Omental fat pad (tissue), 4 donors: ENCODE data around the gene FGFR2. TPM values are rescaled to one million over a fixed set of nuclear protein-coding genes. Genes with fewer than 3 reads are reported as not detected.

Source experiments
- ATAC-seq: fragments of 150-250 bp; one replicate; pipeline ENCODE4 v1.9.1; 2016; ENCODE audit warnings: mild to moderate bottlenecking, moderate library complexity; ENCODE audit not compliant: low FRiP score
- DNase-seq: peaks from one replicate; pipeline ENCODE4 v3.0.0-alpha.2; 2019; ENCODE audit warnings: low spot score
- total RNA-seq, 4 donors: library from RNA; depleted of rRNA; stranded (reverse); fragments of >200 nt; gene quantifications; one replicate each; pipeline ENCODE4 v1.1.0, GENCODE V29; 2016
- TF ChIP-seq, protein P1 (sequence below), 3 donors: fragments of 450-650 bp; IDR thresholded peaks; one replicate each; pipeline ENCODE4 v1.5.1; 2016 to 2017; ENCODE audit warnings: antibody characterized with exemption in 3 of 3, mild to moderate bottlenecking in 3 of 3, moderate library complexity in 2 of 3

The FGFR2 gene
- 1 to 10 TPM; 2.0 to 8.4 (median 2.4) TPM for total RNA-seq

DNA sequence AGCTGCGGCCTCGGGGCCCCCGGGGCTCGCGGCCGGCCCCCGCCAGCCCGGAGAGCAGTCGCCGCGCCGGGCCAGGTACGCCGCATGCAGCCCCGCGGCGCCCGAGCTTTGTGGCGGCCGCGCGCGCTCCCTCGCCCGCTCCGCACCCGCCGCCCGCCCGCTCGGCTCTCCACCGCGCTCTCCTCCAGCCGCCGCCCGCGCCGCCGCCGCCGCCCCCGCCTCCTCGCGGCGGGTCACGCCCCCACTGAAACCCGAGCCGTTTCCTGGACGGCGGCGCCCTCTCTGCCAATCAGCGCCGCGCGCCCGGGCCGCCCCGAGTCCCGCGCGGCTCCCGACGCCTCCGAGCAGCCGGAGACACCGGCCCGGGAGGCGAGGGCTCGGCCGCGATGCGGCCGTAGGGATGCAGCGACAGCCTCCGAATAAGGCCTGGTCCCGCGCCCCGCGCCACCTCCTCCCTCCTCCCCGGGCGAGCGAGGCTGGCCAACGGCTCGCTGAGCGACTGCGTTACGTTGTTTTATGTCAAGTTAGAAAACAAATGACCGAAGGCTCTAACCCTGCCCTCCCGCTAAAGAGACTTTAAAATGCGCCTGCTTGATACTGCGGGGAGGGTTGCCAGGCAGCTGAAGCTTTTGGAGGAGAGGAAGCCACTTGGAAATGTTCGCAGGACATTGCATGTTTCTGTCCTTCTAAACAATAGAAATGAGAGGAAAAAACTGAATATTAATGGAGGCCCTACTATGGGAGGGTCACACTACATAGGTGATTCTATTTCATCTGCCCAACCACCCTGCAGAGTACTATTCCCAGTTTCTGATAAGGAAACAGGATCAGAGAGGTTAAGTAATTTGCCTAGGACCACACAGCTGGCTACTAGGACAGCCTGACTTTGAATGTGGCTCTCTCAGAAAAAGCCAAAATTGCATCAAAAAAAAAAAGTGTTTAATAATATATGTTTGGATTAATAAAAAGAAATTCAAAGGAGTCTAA is at the start of gene FGFR2:
Gene FGFR2 (minus strand): TSS at position 182 of the 987 bp plus-strand sequence. CDS start 4,627 bp downstream, outside the sequence.
- DNase-seq (no peak), ATAC-seq (peak; percentile 93)
- TF ChIP-seq, protein P1, sequence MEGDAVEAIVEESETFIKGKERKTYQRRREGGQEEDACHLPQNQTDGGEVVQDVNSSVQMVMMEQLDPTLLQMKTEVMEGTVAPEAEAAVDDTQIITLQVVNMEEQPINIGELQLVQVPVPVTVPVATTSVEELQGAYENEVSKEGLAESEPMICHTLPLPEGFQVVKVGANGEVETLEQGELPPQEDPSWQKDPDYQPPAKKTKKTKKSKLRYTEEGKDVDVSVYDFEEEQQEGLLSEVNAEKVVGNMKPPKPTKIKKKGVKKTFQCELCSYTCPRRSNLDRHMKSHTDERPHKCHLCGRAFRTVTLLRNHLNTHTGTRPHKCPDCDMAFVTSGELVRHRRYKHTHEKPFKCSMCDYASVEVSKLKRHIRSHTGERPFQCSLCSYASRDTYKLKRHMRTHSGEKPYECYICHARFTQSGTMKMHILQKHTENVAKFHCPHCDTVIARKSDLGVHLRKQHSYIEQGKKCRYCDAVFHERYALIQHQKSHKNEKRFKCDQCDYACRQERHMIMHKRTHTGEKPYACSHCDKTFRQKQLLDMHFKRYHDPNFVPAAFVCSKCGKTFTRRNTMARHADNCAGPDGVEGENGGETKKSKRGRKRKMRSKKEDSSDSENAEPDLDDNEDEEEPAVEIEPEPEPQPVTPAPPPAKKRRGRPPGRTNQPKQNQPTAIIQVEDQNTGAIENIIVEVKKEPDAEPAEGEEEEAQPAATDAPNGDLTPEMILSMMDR (IDR thresholded peaks at IDR 0.05), result no peak

- no peak for DNase-seq
- no peak for ATAC-seq
Observed at GRCh38 chr10:121647401-121647800, 49.2 kb upstream of the FGFR2 start.

GRCh38 chr10:121645696-121646095 is 47.5 kb upstream of the FGFR2 start:
- no peak for ATAC-seq
- DNase-seq, result no peak
- TF ChIP-seq, protein P1 (IDR thresholded peaks at IDR 0.05), result no peak

More at GRCh38 chr10:121647401-121647800, 49.2 kb upstream of the FGFR2 start:
- TF ChIP-seq, protein P1 (IDR thresholded peaks at IDR 0.05), result no peak

DNA sequence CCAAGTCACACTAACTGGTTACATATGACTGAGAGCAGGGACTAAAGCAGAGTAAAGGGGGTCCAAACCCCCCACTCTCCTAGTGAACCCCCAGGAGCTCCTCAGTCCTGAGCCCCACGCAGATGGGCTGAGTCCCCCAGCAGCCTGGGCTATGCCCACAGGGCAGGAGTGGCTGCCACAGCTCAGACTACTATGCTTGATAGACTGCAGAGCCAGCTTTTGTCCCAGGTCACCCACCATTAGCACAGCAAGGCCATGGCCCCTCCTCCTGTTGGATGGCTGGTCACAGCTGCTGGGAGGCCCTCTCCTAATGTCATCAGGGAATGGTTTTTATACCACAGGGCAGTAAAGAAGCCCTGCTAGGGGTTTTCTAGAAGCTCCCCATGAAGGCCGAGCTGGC is 46.3 kb upstream of the FGFR2 start:
- TF ChIP-seq, protein P1 (IDR thresholded peaks at IDR 0.05), result no peak
- no peak for ATAC-seq
- DNase-seq, result no peak

DNA sequence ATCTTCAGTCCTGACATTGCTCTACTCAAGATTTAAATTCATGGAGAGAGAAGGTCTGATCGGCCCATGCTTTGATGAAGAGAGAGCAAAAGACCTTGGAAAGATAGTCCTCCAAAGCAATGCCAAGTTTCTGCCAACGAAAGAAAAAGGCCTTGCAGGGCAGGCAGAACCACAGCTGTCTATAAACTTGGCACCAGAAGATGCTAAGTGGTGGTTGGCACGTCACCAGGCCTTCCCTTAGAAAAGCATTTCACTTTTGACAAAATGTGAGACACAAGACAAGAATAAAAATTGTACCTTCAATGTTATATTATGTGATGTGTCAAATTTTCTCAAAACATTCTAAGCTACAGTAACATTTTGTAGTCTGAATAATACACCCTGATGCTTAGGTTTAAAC is 42.0 kb upstream of the FGFR2 start:
- DNase-seq, result no peak
- ATAC-seq, result no peak
- TF ChIP-seq, protein P1 (IDR thresholded peaks at IDR 0.05), result no peak

DNA sequence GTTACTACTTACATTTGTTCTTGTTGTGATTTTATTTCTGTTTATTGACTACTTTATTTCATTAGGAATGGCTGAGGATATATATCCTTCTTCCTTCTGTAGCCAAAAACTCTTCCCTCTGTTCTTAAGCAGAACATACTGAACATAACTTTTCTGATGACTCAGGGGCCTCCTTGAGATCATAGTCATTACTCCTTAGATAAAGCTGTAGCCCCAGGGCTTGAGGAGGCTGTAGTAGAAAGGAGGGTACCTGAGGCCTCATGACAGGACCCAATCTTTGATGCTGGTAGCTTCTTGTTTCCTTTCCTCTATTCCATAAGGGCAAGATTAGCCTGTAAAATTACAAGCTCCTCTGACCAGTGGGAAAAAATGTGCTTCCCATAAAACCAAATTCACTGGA is 41.2 kb upstream of the FGFR2 start:
- ATAC-seq, result no peak
- TF ChIP-seq, protein P1 (IDR thresholded peaks at IDR 0.05), result no peak
- DNase-seq, result no peak

GRCh38 chr10:121637437-121637836 is 39.2 kb upstream of the FGFR2 start:
- ATAC-seq (no peak), DNase-seq (no peak)
- TF ChIP-seq, protein P1 (IDR thresholded peaks at IDR 0.05), result no peak
